ENCODE results near the gene CHRM3. TPM values are rescaled to one million over a fixed set of nuclear protein-coding genes. Genes with fewer than 3 reads are reported as not detected.

Gene CHRM3
- total RNA-seq, 1 experiment from 2014 or later = 4.2 TPM

GRCh38 chr1:239361403-239361802 lies 25.0 kb upstream of the CHRM3 start:
- Histone ChIP-seq H3K79me2 (ENCODE audit: insufficient read depth, low read length) (no peaks in the 10 kb centered on the region), H4K20me1 (ENCODE audit: control insufficient read depth, insufficient read depth, insufficient read length) (no peaks in the 10 kb centered on the region), H2AFZ (ENCODE audit: low read length) (no peak overlapping the region), H2BK120ac (ENCODE audit: low read depth, low read length, poor library complexity, severe bottlenecking) (no peak overlapping the region), H2BK20ac (ENCODE audit: low read depth, low read length, poor library complexity, severe bottlenecking) (no peak overlapping the region), H3K4me1 (ENCODE audit: insufficient read depth, low read length) (no peaks in the 10 kb centered on the region), H3K9ac (ENCODE audit: extremely low read depth, insufficient read length, low read length) (no peak overlapping the region), H3K27me3 (ENCODE audit: insufficient read depth, low read length) (no peaks in the 10 kb centered on the region), H3K23ac (ENCODE audit: insufficient read length, low read depth, low read length) (no peak overlapping the region), H3K14ac (ENCODE audit: insufficient read depth, low read length) (no peak overlapping the region), H4K8ac (replicated peaks; ENCODE audit: insufficient read length, low read depth, low read length) (no peak overlapping the region), H4K5ac (ENCODE audit: insufficient read length, low read depth, low read length) (no peak overlapping the region), H3K18ac (ENCODE audit: insufficient read length, low read depth, low read length) (no peak overlapping the region), H3K79me1 (ENCODE audit: insufficient read depth, low read depth, low read length, poor library complexity, severe bottlenecking) (no peaks in the 10 kb centered on the region), H3K9me3 (ENCODE audit: control insufficient read depth, low read depth, low read length) (no peaks in the 10 kb centered on the region), H3K4me2 (ENCODE audit: insufficient read depth, insufficient read length, low read length) (no peak overlapping the region), H2BK12ac (ENCODE audit: insufficient read length, low read depth, low read length) (no peak overlapping the region), H3K27ac (ENCODE audit: insufficient read length, low read depth, low read length) (no peak overlapping the region), H2BK15ac (ENCODE audit: low read depth, low read length) (no peak overlapping the region), H3K23me2 (ENCODE audit: insufficient read length, low read depth, low read length, poor library complexity, severe bottlenecking) (no peaks in the 10 kb centered on the region), H3K4ac (ENCODE audit: low read depth, low read length) (no peak overlapping the region), H2BK5ac (ENCODE audit: insufficient read length, low read length) (no peak overlapping the region), H4K91ac (ENCODE audit: insufficient read length, low read depth, low read length) (no peak overlapping the region), H3T11ph (ENCODE audit: low read length) (no peak overlapping the region), H3K56ac (ENCODE audit: insufficient read length, low read depth, low read length) (no peak overlapping the region), H2AK5ac (ENCODE audit: insufficient read length, low read length) (no peak overlapping the region)
- no peak for DNase-seq
- Mint-ChIP-seq H3K27me3 (ENCODE audit: low read depth) (no peaks in the 10 kb centered on the region), H3K9me3 (no peaks in the 10 kb centered on the region), H3K4me3 (no peak overlapping the region), H3K4me1 (peaks cover 10 to 16% of the 10 kb centered on the region in 2 experiments), H3K27ac (no peak overlapping the region), H3K36me3 (ENCODE audit: insufficient read depth in 1 of 3, low read depth in 3 of 3) (no peaks in the 10 kb centered on the region)
- no CpG with 5 or more reads among the region's 4 CpGs for WGBS (ENCODE audit: extremely low coverage, insufficient read length, low lambda C conversion rate)
- no peak for TF ChIP-seq CTCF (conservative IDR thresholded peaks at IDR 0.05)

All from H9 (cell line).